Lung (tissue), 12 donors: ENCODE data around the gene DEDD2. TPM values are rescaled to one million over a fixed set of nuclear protein-coding genes. Genes with fewer than 3 reads are reported as not detected.

Source experiments
- ATAC-seq: fragments of 200-7000 bp; cut with Tn5 transposase; one replicate; pipeline ENCODE4 v1.9.1; 2020; ENCODE audit warnings: moderate number of reproducible peaks; ENCODE audit not compliant: insufficient read depth, low FRiP score
- DNase-seq, 3 donors: peaks; one replicate each; pipeline ENCODE4 v3.0.0-alpha.2; 2013 to 2017
- H3K27ac ChIP-seq, 2 donors: one replicate each; pipeline ENCODE4 v1.5.1; 2013; ENCODE audit warnings: mild to moderate bottlenecking in 2 of 2, moderate library complexity in 2 of 2, control low read depth in 1 of 2, inconsistent platforms in 1 of 2, low read depth in 1 of 2, low read length in 1 of 2
- H3K27me3 ChIP-seq, 3 donors: one replicate each; pipeline ENCODE4 v1.5.1; 2013; ENCODE audit warnings: low read length in 2 of 3; ENCODE audit not compliant: control insufficient read depth in 3 of 3, insufficient read depth in 3 of 3
- H3K36me3 ChIP-seq, 4 donors: one replicate each; pipeline ENCODE4 v1.5.1; 2013; ENCODE audit warnings: low read length in 4 of 4, mild to moderate bottlenecking in 1 of 4, moderate library complexity in 1 of 4; ENCODE audit not compliant: control insufficient read depth in 4 of 4, insufficient read depth in 4 of 4
- H3K4me1 ChIP-seq, 5 donors: one replicate each; pipeline ENCODE4 v1.5.1; 2013; ENCODE audit warnings: low read length in 5 of 5, mild to moderate bottlenecking in 2 of 5, moderate library complexity in 1 of 5; ENCODE audit not compliant: control insufficient read depth in 5 of 5, insufficient read depth in 5 of 5
- H3K4me3 ChIP-seq: one replicate; pipeline ENCODE4 v1.5.1; 2013; ENCODE audit warnings: mild to moderate bottlenecking, control low read depth, moderate library complexity
- H3K9ac ChIP-seq, 2 donors: one replicate each; pipeline ENCODE4 v1.5.1; 2013; ENCODE audit warnings: low read length in 2 of 2, control low read depth in 1 of 2; ENCODE audit not compliant: insufficient read depth in 1 of 2
- H3K9me3 ChIP-seq, 4 donors: one replicate each; pipeline ENCODE4 v1.5.1; 2013; ENCODE audit warnings: low read length in 3 of 4, mild to moderate bottlenecking in 1 of 4, moderate library complexity in 1 of 4; ENCODE audit not compliant: control insufficient read depth in 4 of 4, insufficient read depth in 3 of 4
- CTCF ChIP-seq: IDR thresholded peaks from 2 replicates; pipeline ENCODE4 v1.5.1; 2012; ENCODE audit warnings: mild to moderate bottlenecking; ENCODE audit errors: control extremely low read depth, extremely low read depth
- WGBS, 2 donors: extraction: QIAGEN DNeasy Blood & Tissue Kit; methylation state at CpG; one replicate each; pipeline ENCODE4 v1.1.7; 2013; 5-methylcytosine and 5-hydroxymethylcytosine counted together
- polyA plus RNA-seq, 2 donors: library from polyadenylated mRNA; stranded (reverse); fragments of 200-250 nt; gene quantifications; one replicate each; pipeline ENCODE4 v1.2.1, GENCODE V29; 2013
- total RNA-seq, 2 donors: library from RNA; depleted of rRNA in 1 of 2; stranded (reverse); fragments of >200 nt in 1 of 2; gene quantifications; one replicate each; pipeline ENCODE4 v1.2.1, GENCODE V29; 2014 to 2021
- donor health status: control.
- donor health status: control.
- donor health status: Bipolar disorder and iron deficiency.
- donor health status: healthy.
- donor health status: DM: yes; HTN: yes; CAD: no.

DEDD2 gene
- total and polyA plus RNA-seq, 4 donors, result 31.4 to 60.8 (median 36.7) TPM

- 97 to 98% methylated on average over 3 of the region's 3 CpGs for WGBS, 2 donors
- Histone ChIP-seq H3K27me3 (no peaks in the 10 kb centered on the region), H3K9ac (peak overlapping the region; percentile 72 to 73), H3K4me3 (peak overlapping the region; percentile 6), H3K4me1 (peaks cover 0 to 29% (median 3%) of the 10 kb centered on the region in 5 donors), H3K9me3 (no peaks in the 10 kb centered on the region), H3K36me3 (peaks cover 0 to 25% (median 12%) of the 10 kb centered on the region in 4 donors), H3K27ac (no peak overlapping the region)
- ATAC-seq (no peak), DNase-seq (no peak)
- TF ChIP-seq CTCF, result no peak
These were observed 23.8 kb upstream of the DEDD2 start for GRCh38 chr19:42241279-42241678.

- Histone ChIP-seq H3K36me3 (peaks cover 6 to 35% (median 25%) of the 10 kb centered on the region in 4 donors), H3K9ac (no peak overlapping the region)
- 91 to 92% methylated on average over 10 of the region's 10 CpGs for WGBS, 2 donors
These were observed 22.2 kb upstream of the DEDD2 start for GRCh38 chr19:42239544-42240220.

GRCh38 chr19:42235181-42235580 is 17.7 kb upstream of the DEDD2 start:
- no peak for ATAC-seq

More at GRCh38 chr19:42239544-42240220, 22.2 kb upstream of the DEDD2 start:
- TF ChIP-seq CTCF, result no peak
- Histone ChIP-seq H3K27ac (no peak overlapping the region), H3K4me1 (peaks cover 0 to 21% (median 0%) of the 10 kb centered on the region in 5 donors), H3K4me3 (no peak overlapping the region), H3K27me3 (no peaks in the 10 kb centered on the region), H3K9me3 (no peaks in the 10 kb centered on the region)
- DNase-seq (no peak), ATAC-seq (no peak)

More at GRCh38 chr19:42235181-42235580, 17.7 kb upstream of the DEDD2 start:
- Histone ChIP-seq H3K36me3 (peaks cover 9 to 62% (median 48%) of the 10 kb centered on the region in 4 donors), H3K9ac (no peak overlapping the region), H3K4me3 (no peak overlapping the region), H3K27ac (no peak overlapping the region), H3K27me3 (no peaks in the 10 kb centered on the region), H3K9me3 (no peaks in the 10 kb centered on the region), H3K4me1 (peaks cover 0 to under 1% (median 0%) of the 10 kb centered on the region in 5 donors)
- TF ChIP-seq CTCF, result no peak
- 88 to 90% methylated on average over 5 of the region's 5 CpGs for WGBS, 2 donors
- DNase-seq, result no peak
